Mononuclear cell (primary cell): ENCODE data around the gene METTL4. TPM values are rescaled to one million over a fixed set of nuclear protein-coding genes. Genes with fewer than 3 reads are reported as not detected.
"Not testable (repeated sequence)": the region's sequence is repeated elsewhere in the genome, so short reads cannot be mapped to it uniquely, and the experiment has no call there.

Experiments used
- H3K27me3 ChIP-seq: 2 replicates; pipeline ENCODE4 v1.6.0; 2011; ENCODE audit warnings: low read length, control low read depth; ENCODE audit not compliant: insufficient read depth
- H3K4me1 ChIP-seq: 2 replicates; pipeline ENCODE4 v1.5.1; 2011; ENCODE audit warnings: mild to moderate bottlenecking, low read length, control low read depth; ENCODE audit not compliant: insufficient read depth
- H3K4me3 ChIP-seq: 2 replicates; pipeline ENCODE4 v1.5.1; 2011; ENCODE audit warnings: mild to moderate bottlenecking, low read length, moderate library complexity
- H3K9me3 ChIP-seq: 2 replicates; pipeline ENCODE4 v1.5.1; 2011; ENCODE audit warnings: low read depth, mild to moderate bottlenecking, control low read depth, low read length
- total RNA-seq: library from RNA; depleted of rRNA; stranded (reverse); fragments of >200 nt; gene quantifications from one replicate; pipeline ENCODE4 v1.2.3, GENCODE V29; 2012

The METTL4 gene
- total RNA-seq, 1 donor, result 9.7 TPM

- H3K4me3 ChIP-seq, H3K9me3 ChIP-seq, H3K4me1 ChIP-seq, H3K27me3 ChIP-seq: not testable (repeated sequence)
Observed at GRCh38 chr18:2541925-2542563, 29.3 kb downstream of the METTL4 start.

GRCh38 chr18:2540575-2540974 is 30.7 kb downstream of the METTL4 start:
- no peaks in the 10 kb centered on the region for H3K27me3 ChIP-seq
- no peak overlapping the region for H3K4me3 ChIP-seq
- no peaks in the 10 kb centered on the region for H3K9me3 ChIP-seq
- H3K4me1 ChIP-seq, result no peaks in the 10 kb centered on the region

- no peaks in the 10 kb centered on the region for H3K9me3 ChIP-seq
- H3K4me3 ChIP-seq, result no peak overlapping the region
- H3K4me1 ChIP-seq, result no peaks in the 10 kb centered on the region
- H3K27me3 ChIP-seq, result no peaks in the 10 kb centered on the region
Observed at GRCh38 chr18:2538844-2539243, 32.5 kb downstream of the METTL4 start.

- Histone ChIP-seq H3K9me3 (no peaks in the 10 kb centered on the region), H3K4me3 (no peak overlapping the region), H3K27me3 (no peaks in the 10 kb centered on the region), H3K4me1 (no peaks in the 10 kb centered on the region)
Observed at GRCh38 chr18:2538236-2538635, 33.1 kb downstream of the METTL4 start.

- Histone ChIP-seq H3K4me3 (no peak overlapping the region), H3K9me3 (no peaks in the 10 kb centered on the region), H3K4me1 (no peaks in the 10 kb centered on the region), H3K27me3 (no peaks in the 10 kb centered on the region)
Observed at GRCh38 chr18:2537296-2537695, 34.0 kb downstream of the METTL4 start.

GRCh38 chr18:2536493-2536892 is 34.8 kb downstream of the METTL4 start:
- Histone ChIP-seq H3K9me3 (no peaks in the 10 kb centered on the region), H3K4me3 (no peak overlapping the region), H3K4me1 (no peaks in the 10 kb centered on the region), H3K27me3 (no peaks in the 10 kb centered on the region)

- Histone ChIP-seq H3K27me3 (no peaks in the 10 kb centered on the region), H3K4me3 (no peak overlapping the region), H3K9me3 (no peaks in the 10 kb centered on the region), H3K4me1 (no peaks in the 10 kb centered on the region)
Observed at GRCh38 chr18:2536063-2536462, 35.2 kb downstream of the METTL4 start.

- Histone ChIP-seq H3K27me3 (no peaks in the 10 kb centered on the region), H3K4me1 (no peaks in the 10 kb centered on the region), H3K4me3 (no peak overlapping the region)
Observed at GRCh38 chr18:2535419-2535910, 35.8 kb downstream of the METTL4 start.

GRCh38 chr18:2534906-2535305 is 36.4 kb downstream of the METTL4 start:
- Histone ChIP-seq H3K9me3 (no peaks in the 10 kb centered on the region), H3K4me3 (no peak overlapping the region), H3K27me3 (no peaks in the 10 kb centered on the region), H3K4me1 (no peaks in the 10 kb centered on the region)

More at GRCh38 chr18:2535419-2535910, 35.8 kb downstream of the METTL4 start:
- no peaks in the 10 kb centered on the region for H3K9me3 ChIP-seq

- no peaks in the 10 kb centered on the region for H3K4me1 ChIP-seq
- H3K27me3 ChIP-seq, result no peaks in the 10 kb centered on the region
- no peaks in the 10 kb centered on the region for H3K9me3 ChIP-seq
- H3K4me3 ChIP-seq, result no peak overlapping the region
Observed at GRCh38 chr18:2532797-2533196, 38.5 kb downstream of the METTL4 start.

- Histone ChIP-seq H3K27me3 (no peaks in the 10 kb centered on the region), H3K4me3 (no peak overlapping the region), H3K4me1 (no peaks in the 10 kb centered on the region), H3K9me3 (no peaks in the 10 kb centered on the region)
Observed at GRCh38 chr18:2531751-2532150, 39.6 kb downstream of the METTL4 start.

GRCh38 chr18:2529154-2529553 is 42.2 kb downstream of the METTL4 start:
- no peaks in the 10 kb centered on the region for H3K27me3 ChIP-seq
- no peaks in the 10 kb centered on the region for H3K4me1 ChIP-seq
- H3K9me3 ChIP-seq, result no peaks in the 10 kb centered on the region
- no peak overlapping the region for H3K4me3 ChIP-seq

GRCh38 chr18:2526329-2526728 is 45.0 kb downstream of the METTL4 start:
- no peaks in the 10 kb centered on the region for H3K27me3 ChIP-seq
- H3K4me3 ChIP-seq, result no peak overlapping the region
- H3K4me1 ChIP-seq, result no peaks in the 10 kb centered on the region
- H3K9me3 ChIP-seq, result no peaks in the 10 kb centered on the region

- H3K4me1 ChIP-seq, H3K9me3 ChIP-seq, H3K27me3 ChIP-seq, H3K4me3 ChIP-seq: not testable (repeated sequence)
Observed at GRCh38 chr18:2524794-2525198, 46.5 kb downstream of the METTL4 start.

GRCh38 chr18:2522112-2522511 is 49.2 kb downstream of the METTL4 start:
- Histone ChIP-seq H3K4me1 (no peaks in the 10 kb centered on the region), H3K4me3 (no peak overlapping the region), H3K9me3 (no peaks in the 10 kb centered on the region), H3K27me3 (no peaks in the 10 kb centered on the region)

GRCh38 chr18:2518473-2518872 is 52.8 kb downstream of the METTL4 start:
- no peaks in the 10 kb centered on the region for H3K9me3 ChIP-seq
- no peak overlapping the region for H3K4me3 ChIP-seq
- peaks cover 10% of the 10 kb centered on the region for H3K4me1 ChIP-seq
- no peaks in the 10 kb centered on the region for H3K27me3 ChIP-seq
